Endometrial microvascular endothelial cells (primary cell): ENCODE measurements around the gene HOXB9. TPM values are rescaled to one million over a fixed set of nuclear protein-coding genes. Genes with fewer than 3 reads are reported as not detected.

Source experiments
- in situ Hi-C: cut with HindIII; loops from 2 replicates; pipeline ENCODE4 v1.10.0; 2017; ENCODE audit warnings: low sequenced_read_pairs, low pct_unique_long_range_greater_than_20kb; ENCODE audit errors: inconsistent ontology term
- total RNA-seq: library from RNA; depleted of rRNA; stranded (reverse); fragments of >200 nt; gene quantifications from one replicate; pipeline ENCODE4 v1.2.3, GENCODE V29; 2015; ENCODE audit errors: inconsistent ontology term

The HOXB9 gene
- total RNA-seq, 1 donor from 2014 or later: 6.8 TPM

DNA sequence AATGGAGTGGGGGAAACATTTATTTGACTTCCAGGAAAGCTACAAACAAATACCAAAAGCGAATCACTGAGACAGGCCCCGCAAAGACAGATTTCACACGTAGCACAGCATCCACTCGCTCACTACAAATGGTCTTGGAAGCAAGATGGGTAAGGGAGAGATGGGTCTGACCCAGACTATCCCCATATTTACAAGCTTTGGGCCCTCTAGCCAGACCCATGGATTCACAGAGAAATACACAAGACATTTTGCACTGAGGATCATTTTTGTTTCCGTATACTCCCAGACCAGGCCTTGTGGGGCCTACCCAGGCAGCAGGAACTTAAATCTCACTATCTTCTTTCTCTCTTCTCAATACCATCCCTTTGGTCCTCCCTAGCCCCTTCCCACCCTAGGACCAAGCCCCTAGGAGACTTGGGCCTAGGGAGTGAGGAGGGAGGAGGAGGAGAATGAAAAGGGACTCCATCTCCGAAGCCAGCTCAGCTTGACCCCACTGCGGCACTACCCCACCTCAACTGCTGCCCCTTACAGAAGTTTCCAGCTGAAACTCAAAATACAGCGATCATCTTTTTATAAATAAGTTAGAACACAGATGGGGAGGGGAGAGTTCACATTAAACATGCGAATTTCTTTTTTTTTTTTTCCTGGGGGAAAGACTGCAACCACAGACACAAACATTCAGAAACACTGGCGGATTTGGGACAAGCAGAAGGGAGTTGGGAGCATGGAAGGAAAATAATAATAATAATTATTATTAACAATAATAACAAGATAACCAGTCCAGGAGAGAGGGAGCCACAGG is 34.7 kb downstream of the HOXB9 start:
- in situ Hi-C loops: no loop called here

DNA sequence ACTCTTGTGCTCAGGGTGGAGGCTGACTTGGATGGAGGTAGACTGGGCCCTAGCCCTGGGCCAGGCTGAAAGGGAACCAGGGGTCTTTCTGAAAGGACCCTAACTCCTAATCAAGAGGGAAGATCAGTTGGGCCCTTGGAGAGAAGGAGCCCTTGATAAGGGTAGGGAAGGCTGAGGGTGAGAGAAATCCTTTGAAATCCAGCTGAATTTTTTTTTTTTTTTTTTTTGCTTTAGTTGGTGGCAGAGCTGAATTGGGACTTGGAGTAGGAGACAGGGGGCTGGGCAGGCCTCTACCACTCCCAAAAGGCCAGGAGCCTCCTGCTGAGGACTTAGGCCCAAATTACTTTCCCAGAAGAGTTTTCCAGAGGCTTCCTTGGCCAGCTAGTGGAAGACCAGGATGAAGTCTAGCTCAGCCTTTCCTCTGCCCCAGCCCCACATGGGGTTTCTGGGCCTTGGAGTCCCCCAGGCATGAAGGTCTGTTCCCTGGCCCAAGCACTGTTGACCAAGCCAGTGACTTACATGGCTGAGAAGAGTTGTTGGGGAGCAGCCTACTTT is 35.5 kb downstream of the HOXB9 start:
- in situ Hi-C loops: no loop called here

DNA sequence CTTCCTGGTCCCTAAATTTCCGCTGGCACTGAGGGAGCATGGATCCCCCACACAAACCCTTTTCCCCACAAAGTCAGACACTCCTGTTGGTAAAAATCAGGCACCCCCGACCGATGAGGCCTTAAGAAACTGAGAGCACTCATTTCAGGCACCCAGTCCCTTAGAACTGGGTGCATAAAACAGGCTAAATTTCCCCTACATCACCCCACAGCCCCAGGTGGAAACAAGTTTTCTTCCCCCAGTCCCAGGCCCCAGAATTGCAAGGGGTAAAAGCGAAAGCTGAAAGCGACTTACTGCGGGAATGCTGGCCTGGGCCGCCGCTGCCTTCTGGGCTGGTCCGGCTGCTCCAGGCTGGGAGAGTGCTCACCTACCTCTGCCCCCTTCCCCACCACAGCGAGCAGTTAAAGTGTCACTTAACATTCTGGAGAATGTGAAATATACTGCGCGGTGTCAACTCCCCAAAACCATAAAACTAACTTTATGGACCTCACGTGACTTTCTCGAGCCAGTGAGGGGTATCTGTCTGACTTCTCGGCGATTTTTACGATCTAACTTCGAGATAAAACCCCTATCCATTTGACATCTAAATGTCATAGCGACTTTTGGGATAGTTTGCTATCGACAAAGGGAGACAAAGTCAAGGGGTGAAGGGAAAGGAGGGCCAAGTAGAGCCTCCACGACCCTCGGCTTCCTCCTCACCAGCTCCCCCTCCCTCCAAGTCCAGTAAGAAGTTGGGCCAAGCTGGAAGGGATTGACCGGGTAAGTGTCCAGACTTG is 36.1 kb downstream of the HOXB9 start, which contains the start of gene HOXB3:
TSS of gene HOXB3 (minus strand) at position 411 of the 776 bp plus-strand sequence. CDS start 37,767 bp downstream, outside the sequence.
- in situ Hi-C loops: no loop called here

- in situ Hi-C loops: no loop called here
Measured at GRCh38 chr17:48589060-48589830, 36.9 kb downstream of the HOXB9 start.

DNA sequence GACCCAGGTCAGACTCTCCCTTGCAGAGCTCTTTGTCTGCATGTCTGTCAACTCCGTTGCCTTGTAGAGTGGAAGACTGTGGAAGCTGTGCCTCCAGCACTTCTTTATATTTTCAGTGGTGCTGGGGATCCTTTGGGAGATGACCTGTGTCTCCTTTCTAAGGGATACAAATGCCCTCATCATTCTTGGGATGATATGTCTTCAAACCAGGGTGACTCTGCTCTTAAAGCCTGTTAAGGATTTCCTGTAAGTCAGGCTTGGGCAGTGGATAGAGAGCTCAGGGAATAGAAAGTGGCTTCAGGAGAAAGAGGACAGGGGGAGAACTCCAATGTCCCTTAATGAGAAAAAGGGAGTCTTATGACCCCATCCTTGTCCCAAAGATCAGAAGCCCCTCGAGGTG is 37.6 kb downstream of the HOXB9 start:
- in situ Hi-C loops: no loop called here

- in situ Hi-C loops: no loop called here
Measured at GRCh38 chr17:48588074-48588415, 38.1 kb downstream of the HOXB9 start.

- in situ Hi-C loops: no loop called here
Measured at GRCh38 chr17:48587276-48588073, 38.7 kb downstream of the HOXB9 start.

DNA sequence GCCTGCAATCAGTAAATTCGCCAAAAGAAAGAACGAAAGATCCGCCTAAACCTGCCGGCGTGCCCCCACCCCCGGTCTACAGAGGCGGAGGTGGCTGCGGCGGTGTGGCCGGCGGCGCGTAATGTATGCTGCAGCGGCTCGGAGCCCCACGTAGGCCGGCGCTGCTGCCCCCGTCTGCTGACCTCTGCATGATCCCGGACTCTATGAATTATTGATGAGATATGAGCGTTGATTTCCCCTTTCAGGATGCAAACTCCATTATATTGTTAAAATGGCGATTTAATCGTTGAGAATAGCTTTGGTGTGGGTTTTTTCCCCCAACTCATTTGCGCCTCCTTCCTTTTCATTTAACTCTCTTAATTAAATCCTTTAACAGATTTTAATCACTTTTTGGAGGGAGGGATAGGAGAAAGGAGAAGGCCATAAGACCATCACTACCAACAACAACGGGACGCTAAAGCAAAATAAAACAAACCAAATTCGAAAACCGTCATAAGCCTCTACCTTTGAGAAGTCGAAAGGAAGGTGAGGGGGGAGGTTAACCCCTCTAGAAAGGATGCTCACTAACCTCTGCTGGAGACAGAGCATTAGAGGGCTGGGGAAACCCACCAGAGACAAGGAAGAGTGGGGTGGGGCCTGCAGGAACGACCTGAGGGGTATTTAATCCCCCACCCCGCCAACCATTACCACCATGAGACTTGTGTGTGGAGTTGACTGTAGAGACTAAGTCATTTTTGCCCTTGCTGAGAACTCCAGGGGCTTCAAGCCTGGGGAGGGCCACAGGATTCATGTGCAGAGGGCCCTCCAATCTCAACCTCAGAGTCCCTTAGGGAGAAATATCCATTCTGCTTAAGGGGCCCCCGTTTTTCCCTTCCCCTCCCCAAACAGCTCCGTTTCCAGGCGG is 39.6 kb downstream of the HOXB9 start:
- in situ Hi-C loops: no loop called here

DNA sequence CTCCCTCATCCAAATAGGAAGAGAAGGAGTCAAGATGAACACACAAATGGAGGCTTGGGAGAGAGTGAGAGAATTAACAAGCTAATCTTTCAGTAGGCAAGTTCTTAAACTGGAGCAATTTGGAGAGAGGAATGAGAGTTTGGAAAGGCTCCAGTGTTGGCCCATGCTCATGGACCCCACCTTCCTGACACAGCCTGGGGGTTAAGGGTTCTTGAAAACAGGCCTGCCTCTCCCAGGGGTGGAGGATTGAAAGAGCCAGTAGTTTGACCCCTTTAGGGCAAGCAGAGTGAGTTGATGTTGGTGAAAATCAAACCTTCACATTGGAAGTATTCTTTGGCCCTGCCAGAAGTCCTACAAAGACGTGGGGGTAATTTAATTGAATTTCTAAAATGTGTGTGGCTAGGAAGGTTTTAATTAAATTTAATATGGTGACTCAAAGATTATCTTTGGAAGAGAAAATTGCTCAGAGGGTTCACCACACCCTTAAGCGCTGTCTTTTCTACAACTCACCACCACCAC is 41.9 kb downstream of the HOXB9 start:
- in situ Hi-C loops: no loop called here

DNA sequence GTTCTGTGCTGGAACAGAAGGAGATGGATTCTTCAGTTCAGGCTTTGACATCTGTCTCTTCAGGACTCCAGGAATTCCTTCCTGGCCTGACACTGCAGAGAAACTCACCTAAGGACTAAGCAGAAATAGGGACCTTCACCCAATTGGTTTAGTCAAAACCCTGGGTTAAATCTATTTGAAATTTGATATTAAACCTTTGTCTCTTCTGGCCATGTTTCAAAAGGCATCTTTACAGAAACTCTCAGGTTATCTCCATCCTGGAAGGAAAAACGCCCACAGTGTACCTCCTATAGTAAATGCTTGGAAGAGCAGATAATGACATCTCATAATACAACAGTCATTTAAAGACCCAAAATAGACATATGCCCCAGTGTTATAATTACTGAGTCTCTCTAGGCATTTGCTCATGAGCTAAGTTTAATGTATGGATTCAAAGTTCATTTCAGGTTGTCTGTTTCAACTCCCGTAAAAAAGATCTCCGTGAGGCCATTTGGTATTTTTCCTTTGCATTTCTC is 42.4 kb downstream of the HOXB9 start:
- in situ Hi-C loops: no loop called here

GRCh38 chr17:48582750-48583069 is 43.4 kb downstream of the HOXB9 start:
- in situ Hi-C loops: no loop called here

GRCh38 chr17:48579760-48580554 is 46.2 kb downstream of the HOXB9 start:
- in situ Hi-C loops: no loop called here

DNA sequence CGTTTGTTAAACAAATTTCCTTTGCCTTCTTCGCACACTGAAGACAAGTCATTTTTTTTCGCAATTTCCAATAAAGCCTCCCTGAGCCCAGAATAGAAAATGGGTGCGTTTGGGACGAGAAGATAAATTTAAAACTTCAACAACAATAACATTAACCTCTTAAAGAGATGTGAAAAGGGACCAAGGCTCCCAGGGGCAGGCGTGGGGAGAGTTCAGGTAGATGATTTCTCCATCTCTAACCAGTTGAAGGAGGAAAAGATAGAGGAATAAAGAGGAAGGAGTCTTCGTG is 46.7 kb downstream of the HOXB9 start:
- in situ Hi-C loops: no loop called here

- in situ Hi-C loops: no loop called here
Measured at GRCh38 chr17:48578616-48579470, 47.3 kb downstream of the HOXB9 start.

DNA sequence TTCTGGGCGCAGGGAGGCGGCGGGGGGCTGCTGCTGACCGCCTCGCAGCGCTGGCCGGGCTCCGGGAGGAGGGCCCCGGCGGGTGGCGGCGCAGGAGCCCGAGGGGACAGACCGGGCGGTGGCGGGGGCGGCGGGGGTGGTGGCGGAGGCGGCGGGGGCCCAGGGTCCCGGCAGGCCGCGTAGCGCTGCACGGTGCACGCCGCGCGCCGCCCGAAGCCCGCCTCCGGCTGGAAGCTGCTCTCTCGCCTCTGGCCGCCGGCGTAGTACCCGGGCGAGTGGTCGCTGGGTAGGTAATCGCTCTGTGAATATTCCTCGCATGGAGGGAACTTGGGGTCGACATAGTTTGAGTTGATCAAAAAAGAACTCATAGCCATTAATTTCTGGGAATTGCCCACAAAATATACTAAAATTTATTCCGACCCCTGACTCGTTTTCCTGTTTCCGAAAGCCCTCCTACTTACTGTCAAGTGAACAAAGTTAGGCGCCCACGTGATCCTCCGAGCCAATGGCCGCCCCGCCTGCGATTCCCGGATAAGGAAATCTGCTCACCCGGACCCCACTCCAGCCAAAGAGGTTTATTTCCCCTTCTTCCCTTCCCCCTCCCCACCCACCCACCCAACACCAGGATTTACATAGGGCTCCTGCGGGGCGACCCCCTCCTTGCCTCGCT is 48.1 kb downstream of the HOXB9 start, which contains the start of gene HOXB4:
TSS of gene HOXB4 (minus strand) at position 405 of the 670 bp plus-strand sequence. CDS start at position 374, 31 bp downstream.
- in situ Hi-C loops: no loop called here
